GM18519 (cell line): Measurements from ENCODE around the gene CASP10.

ENCODE experiments used
- ATAC-seq: cut with Tn5 transposase; IDR thresholded peaks from one replicate; pipeline ENCODE4 v1.9.1; 2021; ENCODE audit warnings: mild to moderate bottlenecking, moderate library complexity; ENCODE audit not compliant: unreplicated experiment, low FRiP score

Gene CASP10

GRCh38 chr2:201257381-201257955 lies 74.5 kb downstream of the CASP10 start:
- peak; percentile 25 for ATAC-seq

- ATAC-seq: peak; percentile 57
Observed at GRCh38 chr2:201257956-201258665, 75.2 kb downstream of the CASP10 start.

GRCh38 chr2:201258666-201259615 lies 76.0 kb downstream of the CASP10 start:
- no peak for ATAC-seq

- ATAC-seq: peak; percentile 32
Observed at GRCh38 chr2:201260302-201260800, 77.4 kb downstream of the CASP10 start, which contains the start of gene CASP8. Gene CASP8, plus strand, starts transcription at chr2:201260536. Its CDS starts 5,951 bp downstream, at chr2:201266487.

- no peak for ATAC-seq
Observed at GRCh38 chr2:201261471-201261870, 78.5 kb downstream of the CASP10 start.

- ATAC-seq: no peak
Observed at GRCh38 chr2:201261906-201262305, 79.0 kb downstream of the CASP10 start.

- no peak for ATAC-seq
Observed at GRCh38 chr2:201262718-201263117, 79.8 kb downstream of the CASP10 start.

- no peak for ATAC-seq
Observed at GRCh38 chr2:201263779-201264178, 80.8 kb downstream of the CASP10 start.

- ATAC-seq: no peak
Observed at GRCh38 chr2:201264472-201265173, 81.7 kb downstream of the CASP10 start.

GRCh38 chr2:201266629-201267028 lies 83.7 kb downstream of the CASP10 start:
- no peak for ATAC-seq

- ATAC-seq: no peak
Observed at GRCh38 chr2:201267278-201268030, 84.5 kb downstream of the CASP10 start.

GRCh38 chr2:201269764-201270163 lies 86.8 kb downstream of the CASP10 start:
- ATAC-seq: no peak

GRCh38 chr2:201270293-201271001 lies 87.5 kb downstream of the CASP10 start:
- no peak for ATAC-seq

GRCh38 chr2:201271917-201272316 lies 89.0 kb downstream of the CASP10 start:
- ATAC-seq: no peak

GRCh38 chr2:201273330-201273983 lies 90.5 kb downstream of the CASP10 start:
- ATAC-seq: no peak

GRCh38 chr2:201275069-201275468 lies 92.1 kb downstream of the CASP10 start:
- no peak for ATAC-seq

- ATAC-seq: no peak
Observed at GRCh38 chr2:201275990-201276389, 93.0 kb downstream of the CASP10 start.

- no peak for ATAC-seq
Observed at GRCh38 chr2:201276511-201276910, 93.6 kb downstream of the CASP10 start.
